GM12873 (cell line): ENCODE measurements around the gene LRP1B.

Source experiments
- TF ChIP-seq, protein P1 (sequence below): IDR thresholded peaks from 2 replicates; pipeline ENCODE4 v1.5.1; 2012; ENCODE audit warnings: low read depth, mild to moderate bottlenecking, moderate library complexity, low read length, control low read depth; ENCODE audit not compliant: insufficient read depth; ENCODE audit errors: missing control alignments

LRP1B gene

DNA sequence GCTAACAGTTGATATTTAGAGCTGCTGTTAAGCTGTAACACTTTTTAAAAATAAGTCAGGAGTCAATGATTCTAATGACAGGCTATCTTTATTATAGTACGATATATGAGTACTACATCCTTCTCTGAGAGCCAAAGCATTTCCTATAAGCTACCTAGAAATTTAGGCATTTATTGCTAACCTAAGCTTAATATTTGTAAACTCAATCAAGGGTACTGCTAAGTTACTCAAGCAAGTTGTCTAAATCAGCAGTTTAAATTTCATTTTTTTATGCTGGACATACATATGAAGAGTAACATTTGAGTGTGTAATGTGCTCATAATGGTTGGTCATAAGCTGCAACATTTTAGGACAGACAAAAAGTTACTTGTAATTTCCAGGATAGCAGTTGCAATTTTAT is 1774.1 kb downstream of the LRP1B start:
- TF ChIP-seq, protein P1, sequence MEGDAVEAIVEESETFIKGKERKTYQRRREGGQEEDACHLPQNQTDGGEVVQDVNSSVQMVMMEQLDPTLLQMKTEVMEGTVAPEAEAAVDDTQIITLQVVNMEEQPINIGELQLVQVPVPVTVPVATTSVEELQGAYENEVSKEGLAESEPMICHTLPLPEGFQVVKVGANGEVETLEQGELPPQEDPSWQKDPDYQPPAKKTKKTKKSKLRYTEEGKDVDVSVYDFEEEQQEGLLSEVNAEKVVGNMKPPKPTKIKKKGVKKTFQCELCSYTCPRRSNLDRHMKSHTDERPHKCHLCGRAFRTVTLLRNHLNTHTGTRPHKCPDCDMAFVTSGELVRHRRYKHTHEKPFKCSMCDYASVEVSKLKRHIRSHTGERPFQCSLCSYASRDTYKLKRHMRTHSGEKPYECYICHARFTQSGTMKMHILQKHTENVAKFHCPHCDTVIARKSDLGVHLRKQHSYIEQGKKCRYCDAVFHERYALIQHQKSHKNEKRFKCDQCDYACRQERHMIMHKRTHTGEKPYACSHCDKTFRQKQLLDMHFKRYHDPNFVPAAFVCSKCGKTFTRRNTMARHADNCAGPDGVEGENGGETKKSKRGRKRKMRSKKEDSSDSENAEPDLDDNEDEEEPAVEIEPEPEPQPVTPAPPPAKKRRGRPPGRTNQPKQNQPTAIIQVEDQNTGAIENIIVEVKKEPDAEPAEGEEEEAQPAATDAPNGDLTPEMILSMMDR: no peak

DNA sequence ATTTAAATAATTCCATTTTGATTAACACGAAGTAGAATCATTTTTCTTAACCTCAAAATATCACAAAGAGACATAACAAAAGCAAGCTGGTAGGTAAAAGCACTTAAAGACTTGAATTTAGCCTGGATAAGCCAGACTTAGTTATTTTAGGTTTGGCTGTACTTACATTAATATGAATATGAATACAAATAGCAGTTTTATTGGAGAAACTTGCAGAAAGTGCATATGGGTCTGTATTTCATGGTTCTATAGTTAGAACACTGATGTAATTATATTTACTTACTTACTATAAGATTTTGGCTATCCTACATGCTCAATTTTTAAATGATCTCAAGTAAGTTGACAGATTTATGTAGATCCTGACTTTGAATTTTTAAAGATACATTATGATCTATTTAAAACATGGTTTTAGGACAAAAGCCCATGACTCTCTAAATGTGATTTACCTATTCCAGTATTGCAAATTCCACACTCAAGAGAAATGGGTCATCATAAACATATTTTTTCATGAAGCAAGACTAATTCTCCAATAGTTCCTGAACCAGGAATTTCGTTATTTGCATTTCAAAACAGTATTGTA is 1775.2 kb downstream of the LRP1B start:
- TF ChIP-seq, protein P1: no peak

DNA sequence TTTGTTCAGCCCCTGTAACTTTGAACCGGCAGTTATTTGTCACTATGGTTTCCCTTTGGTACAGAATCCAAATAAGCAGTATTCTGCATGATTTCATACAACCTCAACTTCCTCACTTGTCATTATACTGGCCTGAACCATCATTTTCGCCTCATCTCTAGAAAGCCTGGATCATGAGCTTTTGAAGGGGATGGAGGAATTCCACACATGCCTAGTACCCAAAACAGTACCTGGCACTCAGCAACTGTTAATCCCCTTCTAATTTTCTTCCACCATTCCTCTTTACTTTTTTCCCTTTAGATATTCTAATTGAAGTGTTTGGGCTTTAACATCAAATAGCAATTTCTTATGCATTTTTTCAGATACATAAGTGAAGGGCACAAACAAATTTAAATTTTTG is 1776.3 kb downstream of the LRP1B start:
- TF ChIP-seq, protein P1: no peak

DNA sequence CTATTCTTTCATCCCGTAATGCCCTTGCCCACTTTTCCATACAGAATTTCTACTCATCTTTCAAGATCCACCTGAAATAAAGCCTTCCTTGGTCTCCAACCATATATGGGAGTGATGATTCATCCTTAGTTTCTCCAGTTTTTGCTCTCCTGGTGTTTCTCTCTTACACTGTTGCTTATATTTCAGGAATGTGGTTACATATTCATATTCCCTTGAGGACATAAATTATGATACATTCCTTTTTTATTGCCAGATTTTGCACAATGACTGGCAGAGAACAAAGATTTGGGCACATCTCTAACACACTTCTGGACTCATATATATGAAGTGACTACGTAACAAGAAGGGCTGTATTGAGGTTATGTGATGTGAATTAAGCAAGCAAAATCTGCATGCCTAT is 1777.3 kb downstream of the LRP1B start:
- TF ChIP-seq, protein P1: no peak

DNA sequence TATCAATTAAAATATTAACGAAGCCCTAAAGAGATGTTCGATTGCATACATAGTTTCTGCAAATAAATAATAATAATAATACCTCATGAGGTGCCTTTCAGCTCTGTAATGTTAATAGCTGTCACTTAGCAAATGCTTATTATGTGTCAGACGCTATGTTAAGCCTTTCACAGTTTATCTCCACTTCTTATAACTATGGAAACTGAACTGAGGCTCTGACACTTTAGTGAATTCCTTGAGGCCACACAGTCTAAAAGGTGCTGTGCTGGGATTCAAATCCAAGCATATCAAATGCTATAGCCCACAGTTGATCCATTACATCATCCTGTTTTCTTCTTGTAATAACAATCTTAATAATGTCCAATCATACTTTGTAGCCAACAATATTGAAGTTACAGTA is 1779.1 kb downstream of the LRP1B start:
- TF ChIP-seq, protein P1: no peak

DNA sequence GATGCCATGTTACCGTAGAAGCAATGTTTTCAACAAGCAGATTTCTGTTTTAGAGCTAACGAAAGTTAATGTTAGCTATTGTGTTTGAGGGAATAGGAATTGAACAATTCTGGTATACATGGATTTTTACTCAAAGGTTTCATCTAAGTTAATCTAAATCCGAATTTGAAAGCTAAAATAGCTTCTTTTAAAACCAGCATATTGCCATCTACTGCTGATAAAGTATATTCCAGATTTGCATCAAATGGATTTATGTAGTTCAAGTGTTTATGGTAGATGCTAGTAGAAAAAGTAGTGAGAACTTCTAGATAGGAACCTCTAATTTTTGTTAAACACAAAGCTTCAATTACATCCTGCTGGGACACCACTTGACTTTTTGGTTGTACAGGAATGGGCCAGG is 1781.1 kb downstream of the LRP1B start:
- TF ChIP-seq, protein P1: no peak

DNA sequence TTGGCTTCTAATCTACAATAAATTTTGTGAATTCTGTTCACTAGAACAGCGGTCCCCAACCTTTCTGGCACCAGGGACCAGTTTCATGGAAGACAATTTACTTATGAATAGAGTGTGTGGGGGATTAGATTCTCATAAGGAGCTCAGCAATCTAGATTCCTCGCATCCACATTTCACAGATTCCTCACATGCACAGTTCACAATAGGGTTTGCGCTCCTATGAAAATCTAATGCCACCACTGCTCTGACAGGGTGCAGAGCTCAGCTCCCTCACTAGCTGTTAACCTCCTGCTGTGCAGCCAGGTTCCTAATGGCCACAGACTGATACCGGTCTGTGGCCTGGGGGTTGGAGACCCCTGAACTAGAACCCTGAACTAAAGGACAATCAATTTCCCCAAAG is 1782.0 kb downstream of the LRP1B start:
- TF ChIP-seq, protein P1: no peak

DNA sequence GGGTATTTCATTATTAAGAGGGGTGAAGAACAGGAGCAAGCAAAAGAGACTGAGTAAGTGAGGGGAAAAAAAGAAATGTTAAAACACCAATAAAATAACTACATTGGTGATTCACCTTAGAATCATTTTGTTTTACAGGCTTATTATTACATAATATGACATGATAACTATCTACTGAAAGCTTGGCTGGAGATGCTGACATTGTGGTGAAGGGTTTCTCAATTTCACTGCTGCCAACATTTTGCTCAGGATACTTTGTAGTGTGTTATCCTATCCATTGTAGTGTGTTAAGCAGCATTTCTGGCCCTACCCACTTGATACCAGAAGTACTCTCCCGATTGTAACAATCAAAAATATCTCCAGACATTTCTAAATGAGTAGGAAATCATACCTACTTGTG is 1786.0 kb downstream of the LRP1B start:
- TF ChIP-seq, protein P1: no peak
